Measurements from ENCODE around the gene SSC4D. TPM values are rescaled to one million over a fixed set of nuclear protein-coding genes. Genes with fewer than 3 reads are reported as not detected.

Gene SSC4D
- total and polyA plus RNA-seq, 2 of the 8 experiments (the other 6 are each of a cell fraction or from before 2014, with no cell fraction given), result 11.8 to 27.5 TPM

GRCh38 chr7:76381814-76382213 is 27.7 kb downstream of the SSC4D start:
- POLR2A ChIA-PET (ENCODE audit: partially characterized antibody), result interaction anchor here (0.7 kb wide), 1 partner anchor 21 kb away, joined by 4 read pairs; no protein-coding TSS in a partner anchor
- no peak overlapping the region for H2BK20ac ChIP-seq (ENCODE audit: low read length)

More at GRCh38 chr7:76381814-76382213, 27.7 kb downstream of the SSC4D start:
- H2BK12ac ChIP-seq (ENCODE audit: low read depth, low read length), result no peak overlapping the region
- H2BK5ac ChIP-seq (ENCODE audit: low read depth, low read length), result no peak overlapping the region
- H3K4me2 ChIP-seq (ENCODE audit: insufficient read depth in 1 of 2, low read depth in 2 of 2, low read length in 2 of 2), result no peak overlapping the region
- H3K27me3 ChIP-seq (replicated peaks in 1 of 4; ENCODE audit: control insufficient read depth in 3 of 4, extremely low read depth in 1 of 4, insufficient read depth in 3 of 4, low read length in 3 of 4), result no peaks in the 10 kb centered on the region
- no peaks in the 10 kb centered on the region for H3K79me1 ChIP-seq (ENCODE audit: low read depth, low read length)
- CTCF ChIA-PET (ENCODE audit: partially characterized antibody), result interaction anchor here (0.8 kb wide), 1 partner anchor 9 kb away, joined by 4 read pairs; no protein-coding TSS in a partner anchor
- H3K23ac ChIP-seq (ENCODE audit: insufficient read length), result no peak overlapping the region
- no peak overlapping the region for H3K14ac ChIP-seq (ENCODE audit: insufficient read length)
- 94% methylated on average over 7 of the region's 7 CpGs; no CpG with 5 or more reads in 1 of the 2 experiments for WGBS, 2 experiments (ENCODE audit: extremely low coverage in 1 of 2, insufficient coverage in 1 of 2, insufficient read length in 1 of 2, insufficient replicate concordance in 2 of 2, low coverage in 1 of 2, low lambda C conversion rate in 2 of 2, missing lambda C conversion rate in 1 of 2)
- DNase-seq (ENCODE audit: low read depth in 1 of 2, low spot score in 2 of 2) (no peak), FAIRE-seq (no peak)
- no peak overlapping the region for H4K91ac ChIP-seq (replicated peaks; ENCODE audit: insufficient read length, low read length)
- no peak overlapping the region for H2BK120ac ChIP-seq (replicated peaks; ENCODE audit: low read depth, low read length)
- no peak overlapping the region for H2BK15ac ChIP-seq (ENCODE audit: low read length)
- TF ChIP-seq ATF3 (IDR thresholded peaks at IDR 0.05; ENCODE audit: insufficient read depth, low read depth, low read length), result no peak
- no peak for TF ChIP-seq SIX5 (IDR thresholded peaks at IDR 0.05; ENCODE audit: low read depth, low read length)
- TF ChIP-seq CBX5 (IDR thresholded peaks at IDR 0.05; ENCODE audit: low read depth, low read length), result no peak
- no peak for TF ChIP-seq CBX8 (IDR thresholded peaks at IDR 0.05; ENCODE audit: borderline replicate concordance, low read depth, low read length)
- no peak for TF ChIP-seq KDM4A (IDR thresholded peaks at IDR 0.05; ENCODE audit: low read depth, low read length, severe bottlenecking)
- no peak for TF ChIP-seq CHD1 (IDR thresholded peaks at IDR 0.05; ENCODE audit: low read depth, low read length)
- no peak for TF ChIP-seq BRCA1 (IDR thresholded peaks at IDR 0.05; ENCODE audit: low read depth, low read length)
- H2AFZ ChIP-seq (ENCODE audit: low read length), result no peak overlapping the region
- H3K56ac ChIP-seq (replicated peaks; ENCODE audit: insufficient read length, low read depth, low read length), result no peak overlapping the region
- H3K4me1 ChIP-seq (replicated peaks in 1 of 4; ENCODE audit: control insufficient read depth in 3 of 4, insufficient read depth in 4 of 4, low read length in 3 of 4), result no peaks in the 10 kb centered on the region
- H3K9me3 ChIP-seq (ENCODE audit: insufficient read depth in 2 of 2, low read depth in 1 of 2, low read length in 1 of 2), result no peaks in the 10 kb centered on the region
- H3K27ac ChIP-seq (ENCODE audit: low read depth, low read length), result no peak overlapping the region
- no peak overlapping the region for H3K9ac ChIP-seq (replicated peaks in 1 of 4; ENCODE audit: extremely low read depth in 1 of 4, low read depth in 3 of 4, low read length in 3 of 4)
- H3K4me3 ChIP-seq (ENCODE audit: extremely low read depth in 1 of 4, insufficient read depth in 2 of 4, low read depth in 3 of 4, low read length in 4 of 4), result no peak overlapping the region
- H2AK5ac ChIP-seq (ENCODE audit: low read depth, low read length), result no peak overlapping the region
- no peak overlapping the region for H4K5ac ChIP-seq (ENCODE audit: insufficient read length, low read depth, low read length)
- H3K23me2 ChIP-seq (ENCODE audit: low read depth, low read length), result no peaks in the 10 kb centered on the region; the same call in 1 of the 2 replicates
- H3K4ac ChIP-seq (replicated peaks; ENCODE audit: insufficient read length, low read depth, low read length), result no peak overlapping the region
- H4K20me1 ChIP-seq (replicated peaks in 1 of 2; ENCODE audit: control insufficient read depth in 1 of 2, insufficient read depth in 2 of 2, low read length in 2 of 2), result no peaks in the 10 kb centered on the region
- H3K36me3 ChIP-seq (ENCODE audit: control insufficient read depth in 2 of 4, insufficient read depth in 4 of 4, low read length in 3 of 4), result no peaks in the 10 kb centered on the region
- H3K18ac ChIP-seq (ENCODE audit: extremely low read depth, low read length), result no peak overlapping the region
- no peaks in the 10 kb centered on the region for H3K79me2 ChIP-seq (ENCODE audit: control insufficient read depth in 1 of 2, insufficient read depth in 2 of 2, low read length in 2 of 2)
- no peak overlapping the region for H4K8ac ChIP-seq (ENCODE audit: extremely low read depth, insufficient read depth, low read length)
